Heart right ventricle (tissue), 16 donors: ENCODE measurements around the gene FOXJ3. TPM values are rescaled to one million over a fixed set of nuclear protein-coding genes. Genes with fewer than 3 reads are reported as not detected.

Experiments used
- ATAC-seq, 8 donors: fragments of 200-7000 bp; cut with Tn5 transposase; one replicate each; pipeline ENCODE4 v1.9.1; 2020; ENCODE audit warnings: mild to moderate bottlenecking in 8 of 8, moderate library complexity in 8 of 8, moderate number of reproducible peaks in 1 of 8
- DNase-seq, 2 donors: peaks; one replicate each; pipeline ENCODE4 v3.0.0-alpha.2; 2020
- H3K27ac ChIP-seq, 10 donors: fragments of 200-600 bp; sonication (generic) in 2 of 10; one replicate each; pipeline versions ENCODE4 v1.5.0 to v1.8.0; 2020 to 2022; ENCODE audit warnings: mild to moderate bottlenecking in 3 of 10
- H3K27me3 ChIP-seq, 7 donors: fragments of 200-600 bp; one replicate each; pipeline ENCODE4 v1.8.0; 2021 to 2022; ENCODE audit warnings: mild to moderate bottlenecking in 2 of 7
- H3K36me3 ChIP-seq, 9 donors: fragments of 200-600 bp; sonication (generic) in 1 of 9; one replicate each; pipeline versions ENCODE4 v1.5.0 to v1.8.0; 2020 to 2022; ENCODE audit warnings: mild to moderate bottlenecking in 2 of 9
- H3K4me1 ChIP-seq, 9 donors: fragments of 200-600 bp; sonication (generic) in 1 of 9; one replicate each; pipeline versions ENCODE4 v1.5.0 to v1.8.0; 2020 to 2022; ENCODE audit warnings: mild to moderate bottlenecking in 4 of 9
- H3K4me3 ChIP-seq, 10 donors: fragments of 200-600 bp; sonication (generic) in 2 of 10; one replicate each; pipeline versions ENCODE4 v1.5.0 to v1.8.0; 2020 to 2022; ENCODE audit warnings: mild to moderate bottlenecking in 7 of 10, moderate library complexity in 2 of 10
- H3K9me3 ChIP-seq, 11 donors: fragments of 200-600 bp in 10 of 11; sonication (generic) in 2 of 11; one replicate each; pipeline versions ENCODE4 v1.5.0 to v1.8.0; 2013 to 2022; ENCODE audit warnings: mild to moderate bottlenecking in 2 of 11, control low read depth in 1 of 11, moderate library complexity in 1 of 11
- WGBS, 2 donors: extraction: QIAGEN DNeasy Blood & Tissue Kit; methylation state at CpG; one replicate each; pipeline ENCODE4 v1.1.7; 2013; ENCODE audit warnings: inconsistent platforms in 1 of 2; 5-methylcytosine and 5-hydroxymethylcytosine counted together
- intact Hi-C, 10 donors: fragments of 100-400 bp; cut with DNase I; formaldehyde crosslinking; loops; one replicate each; pipeline versions ENCODE4 v1.11.1 to v1.14.2; 2022
- polyA plus RNA-seq, 2 donors: library from polyadenylated mRNA; stranded (reverse); fragments of 200-250 nt; gene quantifications; one replicate each; pipeline ENCODE4 v1.2.3, GENCODE V29; 2013
- total RNA-seq, 10 donors: library from RNA; stranded (reverse); fragmentation: NEBNext Ultra II Directional in 3 of 10; extraction: Animal tissue kit (Norgen Biotek cat#: 25700) in 3 of 10; gene quantifications; one replicate each; pipeline versions ENCODE4 v1.2.1 to v1.2.4, GENCODE V29; 2021 to 2023
- TF ChIP-seq, protein P1 (sequence below), 9 donors: fragments of 200-600 bp; sonication (generic) in 2 of 9; IDR thresholded peaks; one replicate each; pipeline versions ENCODE4 v1.5.0 to v1.8.0; 2021 to 2022; ENCODE audit warnings: antibody characterized with exemption in 9 of 9, mild to moderate bottlenecking in 5 of 9, moderate library complexity in 1 of 9
- donor health status: Arrhythmogenic right ventricular cardiomyopathy.
- donor health status: ischemic (EF 13 %, LVEDD 7.1; RV severe dilation, severe dysfunction).
- donor health status: healthy with polysubstance abuse.
- donor health status: DM: no; HTN: yes; CAD: no.
- donor health status: DM: no; HTN: no; CAD: no.
- donor health status: ischemic (EF 25% LVEDD 6.9; RV normal size, moderate dysfunction).
- donor health status: ischemic (EF 25% LVEDD 5.7; RV mildly dilated, moderate dysfunction).
- donor health status: healthy.
- donor health status: DM: yes; HTN: yes; CAD: no.
- donor health status: Ischemic cardiomyopathy.
- donor health status: ischemic (EF 35%, LVEDD 5.7; RV mildly dilated, moderate dysfunction).
- donor health status: nonischemic (EF 11% LVEDD 7.7; RV severe dilation, severe dysfunction).
- donor health status: DM: yes; HTN: yes; CAD: no.
- donor health status: PGD.
- donor health status: ischemic (EF 29% LVEDD 5.4; RV normal size, mild dysfunction).
- donor health status: nonischemic (EF 23%, LVEDD 6.1; RV moderate dilation, normal function).

Gene FOXJ3
- total and polyA plus RNA-seq, 12 donors, result 9.6 to 50.0 (median 40.7) TPM

- H3K4me1 ChIP-seq, result peaks cover 4 to 47% (median 33%) of the 10 kb centered on the region in 9 donors
- TF ChIP-seq, protein P1, sequence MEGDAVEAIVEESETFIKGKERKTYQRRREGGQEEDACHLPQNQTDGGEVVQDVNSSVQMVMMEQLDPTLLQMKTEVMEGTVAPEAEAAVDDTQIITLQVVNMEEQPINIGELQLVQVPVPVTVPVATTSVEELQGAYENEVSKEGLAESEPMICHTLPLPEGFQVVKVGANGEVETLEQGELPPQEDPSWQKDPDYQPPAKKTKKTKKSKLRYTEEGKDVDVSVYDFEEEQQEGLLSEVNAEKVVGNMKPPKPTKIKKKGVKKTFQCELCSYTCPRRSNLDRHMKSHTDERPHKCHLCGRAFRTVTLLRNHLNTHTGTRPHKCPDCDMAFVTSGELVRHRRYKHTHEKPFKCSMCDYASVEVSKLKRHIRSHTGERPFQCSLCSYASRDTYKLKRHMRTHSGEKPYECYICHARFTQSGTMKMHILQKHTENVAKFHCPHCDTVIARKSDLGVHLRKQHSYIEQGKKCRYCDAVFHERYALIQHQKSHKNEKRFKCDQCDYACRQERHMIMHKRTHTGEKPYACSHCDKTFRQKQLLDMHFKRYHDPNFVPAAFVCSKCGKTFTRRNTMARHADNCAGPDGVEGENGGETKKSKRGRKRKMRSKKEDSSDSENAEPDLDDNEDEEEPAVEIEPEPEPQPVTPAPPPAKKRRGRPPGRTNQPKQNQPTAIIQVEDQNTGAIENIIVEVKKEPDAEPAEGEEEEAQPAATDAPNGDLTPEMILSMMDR (IDR thresholded peaks at IDR 0.05), result no peak
- H3K27ac ChIP-seq, result peak overlapping the region; percentile 88 to 97 (median 94)
- no peaks in the 10 kb centered on the region for H3K9me3 ChIP-seq
- DNase-seq (no peak), ATAC-seq (peak in 3 of 8 donors; percentile 1 to 19 (median 8))
- H3K27me3 ChIP-seq, result no peaks in the 10 kb centered on the region
- 12 to 15% methylated on average over 9 of the region's 9 CpGs for WGBS, 2 donors
- peak overlapping the region; percentile 68 to 98 (median 92) for H3K4me3 ChIP-seq
- no peaks in the 10 kb centered on the region for H3K36me3 ChIP-seq
- intact Hi-C loops, result loop anchor here in 8 of 10 donors (2.0 to 10.0 kb wide), 10 partner anchors 119 to 419 kb away; partner anchors contain the start of genes PPCS (in 6 of the 8), ZMYND12 (in 6 of the 8), CCDC30 (in 1 of the 8) and PPIH (in 1 of the 8)
Observed at GRCh38 chr1:42335809-42336518, 929 bp upstream of the FOXJ3 start.

DNA sequence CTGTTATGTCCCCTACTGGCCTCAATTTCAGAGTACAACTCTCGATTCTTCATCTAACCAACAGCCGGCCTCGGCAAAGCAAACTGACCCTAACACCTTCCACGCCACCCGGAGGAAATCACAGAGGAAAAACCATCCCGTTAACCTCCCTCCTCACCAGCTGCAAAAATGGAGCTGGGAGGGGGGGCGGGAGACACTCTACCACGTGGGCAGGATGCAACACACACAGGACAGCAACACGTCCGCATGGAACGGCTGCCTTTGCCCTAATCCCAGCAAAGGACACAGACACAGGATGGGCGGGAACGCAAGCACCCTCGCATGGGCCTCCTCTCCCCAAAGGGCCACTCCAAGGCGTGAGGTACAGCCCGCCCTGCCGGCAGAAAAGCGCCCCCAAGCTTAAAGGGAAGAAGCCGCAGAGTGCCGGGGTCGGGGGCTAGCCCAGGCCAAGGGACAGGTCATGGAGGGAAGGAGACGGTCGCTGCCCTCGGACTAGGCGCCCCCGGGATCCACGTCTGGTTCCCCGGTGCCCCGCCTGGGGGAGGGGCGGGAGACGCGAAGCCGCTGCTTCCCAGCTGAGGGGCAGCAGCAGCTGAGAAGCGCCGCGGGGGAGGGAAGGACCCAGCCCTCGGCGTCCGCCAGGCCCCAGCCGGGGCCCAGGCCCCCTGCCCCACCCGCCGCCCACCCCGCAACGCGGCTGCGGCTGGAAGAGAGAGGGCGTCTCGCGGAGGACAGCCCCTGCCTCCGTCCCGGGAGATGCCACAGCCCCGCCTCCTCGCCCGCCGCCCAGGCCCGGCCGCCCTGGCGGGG is 590 bp downstream of the FOXJ3 start:
- H3K36me3 ChIP-seq, result no peaks in the 10 kb centered on the region
- H3K9me3 ChIP-seq, result no peaks in the 10 kb centered on the region
- H3K27ac ChIP-seq, result peak overlapping the region; percentile 88 to 97 (median 94)
- peak; percentile 47 to 62 for DNase-seq
- ATAC-seq, result peak; percentile 74 to 89 (median 78)
- 1% methylated on average over 55 to 58 of the region's 58 CpGs for WGBS, 2 donors
- intact Hi-C loops, result loop anchor here in 9 of 10 donors (2.0 to 10.0 kb wide), 10 partner anchors 120 to 420 kb away; partner anchors contain the start of genes PPCS (in 6 of the 9), ZMYND12 (in 6 of the 9), CCDC30 (in 1 of the 9) and PPIH (in 1 of the 9)
- H3K4me1 ChIP-seq, result peaks cover 4 to 59% (median 36%) of the 10 kb centered on the region in 9 donors
- TF ChIP-seq, protein P1 (IDR thresholded peaks at IDR 0.05), result peak in 4 of 9 donors; percentile 14 to 29 (median 21)
- no peaks in the 10 kb centered on the region for H3K27me3 ChIP-seq
- H3K4me3 ChIP-seq, result peak overlapping the region; percentile 68 to 98 (median 92)

GRCh38 chr1:42333662-42334239 is 1.3 kb downstream of the FOXJ3 start:
- 1 to 4% methylated on average over 6 of the region's 6 CpGs for WGBS, 2 donors
- Histone ChIP-seq H3K27me3 (no peaks in the 10 kb centered on the region), H3K9me3 (no peaks in the 10 kb centered on the region), H3K4me1 (peaks cover 4 to 65% (median 43%) of the 10 kb centered on the region in 9 donors), H3K4me3 (peak overlapping the region; percentile 68 to 98 (median 92)), H3K36me3 (no peaks in the 10 kb centered on the region), H3K27ac (peak overlapping the region in 8 of 10 donors; percentile 92 to 97 (median 94))
- no peak for DNase-seq
- TF ChIP-seq, protein P1 (IDR thresholded peaks at IDR 0.05), result no peak
- no peak for ATAC-seq
- intact Hi-C loops, result loop anchor here in 8 of 10 donors (2.0 to 10.0 kb wide), 7 partner anchors 121 to 421 kb away; partner anchors contain the start of genes PPCS (in 5 of the 8), ZMYND12 (in 5 of the 8), PPIH (in 1 of the 8) and YBX1 (in 1 of the 8)
